ENCODE results near the gene BABAM2. TPM values are rescaled to one million over a fixed set of nuclear protein-coding genes. Genes with fewer than 3 reads are reported as not detected.
A peak's percentile ranks its signal among the peaks of the same experiment; 100 is the strongest.

The BABAM2 gene
- total and polyA plus RNA-seq, 7 donors, result 34.2 to 74.5 (median 52.3) TPM

GRCh38 chr2:28216331-28216730, 325.8 kb downstream of the BABAM2 start:
- ATAC-seq, result no peak
- Histone ChIP-seq H3K36me3 (ENCODE audit: insufficient read depth in 1 of 2, low read depth in 1 of 2) (no peaks in the 10 kb centered on the region), H3K4me1 (peaks cover 5% of the 10 kb centered on the region), H3K27me3 (ENCODE audit: insufficient read depth in 3 of 3, low read length in 2 of 3) (no peaks in the 10 kb centered on the region), H3K27ac (no peak overlapping the region), H3K9me3 (no peaks in the 10 kb centered on the region), H3K4me3 (no peak overlapping the region)
- intact Hi-C loops (cut with DNase I), result no loop called here
- 77 to 84% (median 80%) methylated on average over 2 of the region's 2 CpGs for WGBS, 3 donors
- no peak for TF ChIP-seq CTCF (IDR thresholded peaks at IDR 0.05)
- no peak for DNase-seq

GRCh38 chr2:28217042-28217740, 326.7 kb downstream of the BABAM2 start:
- Histone ChIP-seq H3K36me3 (ENCODE audit: insufficient read depth in 1 of 2, low read depth in 1 of 2) (peaks cover 0 to 2% of the 10 kb centered on the region in 2 donors), H3K4me1 (peaks cover 5% of the 10 kb centered on the region), H3K27ac (no peak overlapping the region), H3K27me3 (ENCODE audit: insufficient read depth in 3 of 3, low read length in 2 of 3) (no peaks in the 10 kb centered on the region), H3K4me3 (no peak overlapping the region), H3K9me3 (no peaks in the 10 kb centered on the region)
- WGBS, 3 donors, result 91 to 94% (median 92%) methylated on average over 3 of the region's 3 CpGs
- no peak for TF ChIP-seq CTCF (IDR thresholded peaks at IDR 0.05)
- DNase-seq, result no peak
- ATAC-seq, result no peak
- intact Hi-C loops (cut with DNase I), result no loop called here

GRCh38 chr2:28219138-28219537, 328.6 kb downstream of the BABAM2 start:
- Histone ChIP-seq H3K4me3 (no peak overlapping the region), H3K9me3 (no peaks in the 10 kb centered on the region), H3K27ac (no peak overlapping the region), H3K36me3 (ENCODE audit: insufficient read depth in 1 of 2, low read depth in 1 of 2) (peaks cover 0 to 2% of the 10 kb centered on the region in 2 donors), H3K4me1 (peaks cover 5% of the 10 kb centered on the region), H3K27me3 (ENCODE audit: insufficient read depth in 3 of 3, low read length in 2 of 3) (no peaks in the 10 kb centered on the region)
- TF ChIP-seq CTCF (IDR thresholded peaks at IDR 0.05), result no peak
- peak; percentile 42 to 65 (median 52) for ATAC-seq
- intact Hi-C loops (cut with DNase I), result no loop called here
- 47 to 76% (median 53%) methylated on average over 4 of the region's 4 CpGs for WGBS, 3 donors
- no peak for DNase-seq

GRCh38 chr2:28219758-28220368, 329.3 kb downstream of the BABAM2 start:
- ATAC-seq, result no peak
- no peak for TF ChIP-seq CTCF (IDR thresholded peaks at IDR 0.05)
- Histone ChIP-seq H3K4me3 (no peak overlapping the region), H3K27ac (no peak overlapping the region), H3K9me3 (no peaks in the 10 kb centered on the region), H3K36me3 (ENCODE audit: insufficient read depth in 1 of 2, low read depth in 1 of 2) (peaks cover 0 to 2% of the 10 kb centered on the region in 2 donors), H3K27me3 (ENCODE audit: insufficient read depth in 3 of 3, low read length in 2 of 3) (no peaks in the 10 kb centered on the region), H3K4me1 (peaks cover 5% of the 10 kb centered on the region)
- intact Hi-C loops (cut with DNase I), result no loop called here
- WGBS, 3 donors, result 87 to 91% (median 91%) methylated on average over 13 of the region's 13 CpGs
- no peak for DNase-seq
